RPMI7951 (cell line): ENCODE data around the gene LYRM1. TPM values are rescaled to one million over a fixed set of nuclear protein-coding genes. Genes with fewer than 3 reads are reported as not detected.

Source experiments
- DNase-seq: peaks from one replicate; pipeline ENCODE4 v3.0.0-alpha.2; 2012; ENCODE audit warnings: low read depth
- total RNA-seq: library from RNA; depleted of rRNA; stranded (reverse); fragments of >200 nt; shearing (Covaris generic); gene quantifications from 2 replicates; pipeline ENCODE4 v1.2.3, GENCODE V29; 2014

LYRM1 gene
- total RNA-seq, 1 experiment from 2014 or later = 38.4 TPM

- no peak for DNase-seq
Observed at GRCh38 chr16:20871941-20872815, 28.4 kb upstream of the LYRM1 start.

- DNase-seq = no peak
Observed at GRCh38 chr16:20873331-20873730, 27.2 kb upstream of the LYRM1 start.

DNA sequence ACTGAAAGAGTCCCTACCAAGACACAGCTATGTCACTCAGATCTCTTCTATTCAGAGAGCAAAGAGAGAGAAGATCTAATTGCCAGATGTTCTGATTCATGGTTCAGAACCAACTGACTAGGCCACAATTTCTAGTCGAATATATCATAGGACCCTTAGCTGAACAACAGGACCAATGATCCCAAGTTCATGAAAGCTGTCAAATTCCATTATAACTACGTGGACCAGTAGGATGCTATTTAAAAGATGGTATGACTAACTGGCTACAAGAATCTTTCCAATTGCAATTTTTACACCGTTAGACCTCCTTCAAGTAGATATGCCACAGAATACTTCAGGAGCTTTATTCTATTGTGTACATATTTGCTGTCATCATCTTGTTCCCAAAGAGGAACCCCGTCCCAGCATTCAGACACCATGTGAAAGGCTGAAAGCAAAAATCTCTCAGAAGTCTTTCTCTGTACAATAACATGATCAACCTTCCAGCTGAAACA is 26.4 kb upstream of the LYRM1 start:
- no peak for DNase-seq

DNA sequence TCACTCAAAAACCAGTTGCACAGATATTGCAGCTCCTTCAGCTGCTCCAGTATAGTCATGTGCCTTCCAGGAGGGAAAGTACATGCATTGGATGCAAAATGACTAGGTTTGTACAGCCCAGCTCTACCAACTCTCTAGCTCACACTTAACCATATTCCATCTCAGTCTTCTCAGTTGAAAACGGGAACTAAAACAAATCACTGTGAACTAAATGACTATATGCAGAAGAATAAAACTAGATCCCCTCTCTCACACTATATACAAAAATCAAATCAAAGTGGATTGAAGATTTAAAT is 25.3 kb upstream of the LYRM1 start:
- DNase-seq = no peak

- no peak for DNase-seq
Observed at GRCh38 chr16:20878682-20879147, 21.9 kb upstream of the LYRM1 start.

GRCh38 chr16:20879175-20880040 is 21.2 kb upstream of the LYRM1 start:
- DNase-seq = peak; percentile 49

DNA sequence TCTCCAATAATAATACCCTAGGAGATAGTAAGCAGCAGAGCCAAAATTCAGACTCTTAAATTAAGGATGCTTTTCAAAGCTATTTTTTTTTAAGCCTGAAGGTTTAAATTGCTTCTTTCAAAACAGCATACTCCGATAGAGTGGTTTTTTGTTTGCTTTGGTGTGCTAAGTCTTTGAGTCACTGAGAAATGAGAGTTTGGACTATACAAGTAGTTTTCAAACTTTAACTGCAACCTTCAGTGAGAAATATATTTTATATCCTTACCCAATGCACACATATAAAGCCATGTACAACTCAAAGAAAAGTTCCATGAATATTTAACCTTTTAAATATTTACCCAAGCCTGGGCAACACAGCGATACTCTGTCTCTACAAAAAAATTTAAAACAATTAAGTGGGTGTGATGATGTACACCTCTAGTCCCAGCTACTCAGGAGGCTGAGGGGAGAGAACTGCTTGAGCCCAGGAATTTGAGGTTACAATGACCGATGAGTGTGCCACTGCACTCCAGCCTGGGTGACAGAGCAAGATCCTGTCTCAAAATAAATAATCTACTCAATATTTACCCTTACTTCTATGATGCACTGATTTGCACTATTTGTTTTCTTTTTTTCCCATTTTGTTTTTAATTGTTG is 19.6 kb upstream of the LYRM1 start:
- DNase-seq = no peak

DNA sequence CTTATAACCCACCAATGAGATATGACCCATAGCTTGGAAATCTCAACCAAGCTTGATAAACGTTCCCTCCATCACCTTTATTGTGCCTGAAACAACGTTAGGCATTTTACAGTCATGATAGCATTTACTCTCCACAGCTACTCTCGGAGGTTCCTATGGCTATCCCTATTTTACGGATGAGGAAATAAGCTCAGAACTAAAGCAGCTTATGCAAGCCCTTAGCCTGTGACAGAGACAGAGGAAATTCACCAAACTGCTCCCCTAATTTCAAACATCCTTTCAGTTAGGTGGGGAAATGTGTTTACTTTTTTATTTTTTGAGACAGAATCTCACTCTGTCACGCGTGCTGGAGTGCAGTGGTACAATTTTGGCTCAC is 19.1 kb upstream of the LYRM1 start:
- DNase-seq = no peak

DNA sequence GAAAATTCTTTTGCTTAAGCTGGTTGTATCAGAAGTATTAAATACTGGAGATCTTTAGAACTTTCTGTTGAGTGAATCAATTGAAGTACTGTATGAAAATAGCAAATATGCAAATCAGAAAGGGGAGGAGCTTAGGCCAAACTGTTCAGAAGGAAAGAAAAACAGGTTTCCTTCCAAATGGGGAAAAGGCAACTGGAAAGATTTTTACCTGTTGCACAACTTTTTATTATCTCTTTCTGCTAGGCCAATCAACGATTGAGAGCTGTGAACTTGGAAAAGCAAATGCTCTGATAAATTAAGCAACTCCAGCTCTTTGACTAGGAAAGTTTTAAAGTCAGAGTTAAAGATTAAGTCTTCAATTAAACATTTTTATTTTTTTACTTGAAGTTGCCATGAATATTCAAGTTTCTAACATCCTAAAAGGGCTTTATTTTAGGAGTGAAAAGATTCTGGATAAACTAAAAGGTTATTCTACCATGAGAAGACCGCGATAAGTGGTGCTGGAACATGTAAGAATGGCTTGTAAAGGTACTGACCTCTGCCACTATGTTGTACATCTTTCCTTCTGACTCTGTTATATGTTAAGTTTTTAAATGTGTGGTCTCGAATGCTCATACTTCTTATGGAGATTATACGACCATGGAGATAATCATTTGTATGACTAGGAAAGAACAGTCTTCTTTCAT is 16.9 kb upstream of the LYRM1 start:
- DNase-seq = no peak

DNA sequence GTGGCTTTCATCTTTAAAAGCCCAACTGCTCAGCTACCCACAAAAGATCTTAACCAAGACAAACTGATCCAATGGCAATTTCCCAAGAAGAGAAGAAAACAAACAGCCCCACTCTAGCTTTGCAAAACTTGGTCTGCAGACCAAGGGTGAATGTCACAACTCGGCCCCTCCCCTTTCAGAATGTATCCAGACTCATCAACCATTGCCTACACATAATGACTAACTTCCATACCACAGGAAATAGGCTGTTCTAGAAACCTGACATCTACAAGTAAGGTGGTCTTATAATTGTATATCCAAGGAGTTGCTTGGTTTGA is 16.4 kb upstream of the LYRM1 start:
- peak; percentile 65 for DNase-seq

GRCh38 chr16:20886320-20886719 is 14.3 kb upstream of the LYRM1 start:
- no peak for DNase-seq

DNA sequence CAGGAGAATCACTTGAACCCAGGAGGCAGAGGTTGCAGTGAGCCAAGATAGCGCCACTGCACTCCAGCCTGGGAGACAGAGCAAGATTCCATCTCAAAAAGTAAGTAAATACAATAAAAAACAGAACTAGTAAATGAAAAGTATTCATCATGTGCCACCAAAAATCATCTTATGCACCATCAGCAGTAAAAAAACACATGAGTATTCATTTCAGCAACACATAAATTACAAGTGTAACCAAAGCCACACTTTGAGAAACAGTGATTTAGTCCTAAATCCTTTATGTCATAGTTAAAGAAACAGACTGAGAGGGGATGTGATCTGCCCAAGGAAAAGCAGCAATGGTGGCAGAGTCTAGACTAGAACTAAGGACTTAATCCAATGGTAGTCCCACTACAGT is 13.4 kb upstream of the LYRM1 start:
- DNase-seq = no peak

DNA sequence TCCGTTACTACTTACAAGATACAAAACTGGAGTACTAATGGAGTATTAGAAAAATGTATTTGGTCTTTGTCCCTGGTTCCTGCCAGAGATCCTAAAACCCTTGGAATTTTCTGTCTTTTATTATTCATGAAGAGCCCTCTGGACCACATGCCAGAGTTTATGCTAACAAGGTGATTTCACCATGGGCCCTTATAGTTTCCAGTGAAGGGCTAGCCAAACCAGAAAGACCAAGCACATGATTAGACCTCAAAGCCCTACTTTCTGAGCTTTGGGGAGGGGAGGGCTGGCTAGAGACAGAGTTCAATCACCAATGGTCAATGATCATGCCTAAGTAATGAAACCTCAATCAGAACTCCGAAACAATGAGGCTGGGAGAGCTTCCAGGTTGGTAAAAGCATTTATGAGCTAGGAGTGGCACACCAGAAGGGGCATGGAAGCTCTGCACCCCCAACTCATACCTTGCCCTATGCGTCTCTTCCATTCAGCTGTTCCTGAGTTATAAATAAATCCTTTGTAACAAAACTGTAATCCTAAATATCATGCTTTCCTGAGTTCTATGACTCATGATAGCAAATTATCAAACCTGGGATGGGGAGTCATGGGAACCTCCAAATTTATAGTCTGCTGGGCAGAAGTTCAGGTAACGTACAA is 10.8 kb upstream of the LYRM1 start:
- no peak for DNase-seq

DNA sequence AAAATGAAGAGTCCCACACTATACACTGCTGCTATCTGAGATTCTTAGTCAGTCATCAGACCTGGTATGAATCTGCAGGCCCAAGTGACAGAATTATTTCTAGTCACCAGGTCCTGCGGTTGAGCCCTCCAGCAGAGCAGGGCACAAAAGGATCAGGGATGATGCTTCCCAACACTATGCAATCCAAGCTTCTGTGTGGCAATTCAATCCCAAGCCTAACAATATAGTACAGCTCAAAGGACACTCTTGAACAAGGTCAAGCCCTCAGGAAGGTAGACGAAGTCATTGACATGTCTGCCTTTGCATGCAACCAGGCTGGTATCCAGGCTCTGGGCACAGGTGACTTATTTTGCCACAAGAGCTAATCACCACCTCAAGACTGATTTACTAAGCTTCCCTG is 6.2 kb upstream of the LYRM1 start:
- DNase-seq = no peak

- DNase-seq = peak; percentile 50
Observed at GRCh38 chr16:20897253-20897897, 3.2 kb upstream of the LYRM1 start.

GRCh38 chr16:20897922-20898321 is 2.6 kb upstream of the LYRM1 start:
- DNase-seq = no peak

GRCh38 chr16:20899071-20899470 is 1.5 kb upstream of the LYRM1 start:
- peak; percentile 27 for DNase-seq

- no peak for DNase-seq
Observed at GRCh38 chr16:20899477-20900298, 883 bp upstream of the LYRM1 start.

DNA sequence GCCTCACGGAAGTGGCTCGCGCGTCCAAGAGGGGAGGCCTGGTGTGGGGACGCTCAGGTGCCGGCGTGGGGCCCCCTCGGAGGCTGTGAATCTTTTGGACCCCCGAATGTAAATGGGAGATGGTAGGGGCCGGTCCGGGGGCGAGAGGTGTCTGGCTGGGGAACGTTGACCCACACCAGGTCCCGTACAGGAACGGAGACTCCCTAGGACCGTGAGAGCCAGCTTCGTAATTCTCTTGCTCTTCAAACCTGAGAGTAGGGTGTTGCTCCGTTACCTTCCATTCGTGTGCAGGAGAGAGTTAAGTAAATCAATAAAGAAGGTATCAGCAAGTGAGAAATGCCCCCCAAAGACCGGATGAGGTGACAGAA is 481 bp downstream of the LYRM1 start:
- no peak for DNase-seq
